ENCODE results near the gene HMHB1.

The HMHB1 gene

GRCh38 chr5:143812085-143812705 is at the start of gene HMHB1:
HMHB1 (plus strand) TSS chr5:143812161.
- DNase-seq, result no peak

- no peak for DNase-seq
These were observed 49.2 kb upstream of the HMHB1 start for GRCh38 chr5:143762636-143763220.

GRCh38 chr5:143767162-143767561 is 44.8 kb upstream of the HMHB1 start:
- no peak for DNase-seq

DNA sequence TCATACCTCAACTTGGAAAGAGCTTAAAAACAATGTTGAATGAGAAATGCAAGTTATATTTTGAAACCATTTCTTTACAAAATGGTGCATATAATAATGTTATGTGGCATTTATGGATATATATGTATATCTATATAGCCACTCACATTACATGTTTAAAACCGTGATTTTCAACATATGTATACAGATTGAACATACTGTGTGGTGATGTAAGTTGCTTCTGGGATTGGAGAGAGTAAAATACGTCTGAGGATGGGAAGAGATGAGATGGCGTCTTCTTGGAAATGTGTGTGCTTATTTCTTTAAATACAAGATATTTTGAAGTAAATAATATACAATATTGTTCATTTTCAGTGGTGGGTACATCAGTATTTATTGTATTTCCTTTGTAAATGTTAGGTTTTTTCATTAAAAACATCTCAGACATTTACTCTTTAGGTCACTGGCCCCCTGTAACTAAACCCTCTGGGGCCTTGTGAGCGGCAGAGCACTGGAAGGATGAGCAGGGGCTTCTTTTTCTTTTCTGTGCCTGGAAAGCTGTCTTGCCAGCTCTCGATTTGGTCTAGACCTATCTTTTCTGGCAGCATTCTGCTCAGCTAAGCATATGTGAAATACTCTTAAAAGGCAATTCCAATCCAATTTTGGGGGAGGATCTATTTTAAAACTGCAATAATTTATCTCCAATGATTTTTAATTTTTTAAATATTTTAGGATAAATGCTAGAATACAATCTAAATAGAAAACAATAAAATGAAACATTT is 42.8 kb upstream of the HMHB1 start:
- no peak for DNase-seq

GRCh38 chr5:143770450-143770849 is 41.5 kb upstream of the HMHB1 start:
- DNase-seq, result no peak

DNA sequence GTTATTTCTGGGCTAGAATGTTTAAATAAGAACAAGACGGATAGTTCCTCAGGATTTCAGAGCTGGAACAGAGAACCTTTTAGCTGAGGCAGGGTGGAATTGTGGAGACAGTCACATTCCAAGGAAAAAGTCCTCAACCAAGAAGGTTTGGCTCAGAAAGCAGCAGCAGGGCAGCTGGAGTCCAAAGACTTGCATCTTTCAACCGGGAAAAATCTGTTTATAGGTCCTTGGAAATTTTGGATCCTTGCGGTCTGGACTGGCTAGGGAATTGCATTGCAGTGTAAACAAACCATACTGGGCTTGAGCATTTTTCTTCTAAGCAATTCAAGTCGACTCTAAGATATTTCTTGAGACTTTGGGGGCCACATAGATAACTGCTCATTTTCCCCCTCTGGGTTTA is 40.8 kb upstream of the HMHB1 start:
- no peak for DNase-seq

DNA sequence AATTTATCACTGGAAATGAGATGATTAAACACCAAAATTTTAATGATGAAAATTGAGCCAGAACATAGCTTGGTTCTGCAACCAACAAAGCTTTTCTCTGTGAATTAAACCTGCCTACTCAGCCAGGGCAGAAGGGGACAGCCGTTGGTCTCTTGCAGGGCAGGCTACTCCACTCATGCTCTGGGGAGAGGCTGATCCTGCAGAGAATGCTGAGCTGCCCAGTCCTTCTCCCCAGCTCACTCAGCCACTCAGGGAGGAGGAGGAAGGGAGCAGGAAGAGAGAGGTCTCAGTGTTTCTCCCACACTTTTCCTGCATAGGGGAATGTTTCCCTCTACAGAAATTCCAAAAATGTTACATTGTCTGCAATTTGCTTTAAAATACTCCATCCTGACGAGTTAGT is 40.4 kb upstream of the HMHB1 start:
- DNase-seq, result no peak

- DNase-seq, result no peak
These were observed 39.3 kb upstream of the HMHB1 start for GRCh38 chr5:143772621-143773020.

GRCh38 chr5:143775258-143775657 is 36.7 kb upstream of the HMHB1 start:
- no peak for DNase-seq

- no peak for DNase-seq
These were observed 35.0 kb upstream of the HMHB1 start for GRCh38 chr5:143776951-143777350.

DNA sequence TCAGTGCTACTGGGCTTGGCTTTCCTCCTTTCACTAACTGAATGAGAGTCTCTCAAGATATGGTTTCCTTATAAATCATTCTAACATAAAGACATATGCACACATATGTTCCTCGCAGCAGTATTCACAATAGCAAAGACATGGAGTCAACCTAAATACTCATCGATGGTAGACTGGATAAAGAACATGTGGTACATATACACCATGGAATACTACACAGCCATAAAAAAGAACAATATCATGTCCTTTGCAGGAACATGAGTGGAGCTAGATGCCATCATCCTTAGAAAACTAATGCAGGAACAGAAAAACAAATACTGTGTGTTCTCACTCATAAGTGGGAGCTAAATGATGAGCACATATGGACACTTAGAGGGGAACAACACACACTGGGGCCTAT is 32.5 kb upstream of the HMHB1 start:
- no peak for DNase-seq

DNA sequence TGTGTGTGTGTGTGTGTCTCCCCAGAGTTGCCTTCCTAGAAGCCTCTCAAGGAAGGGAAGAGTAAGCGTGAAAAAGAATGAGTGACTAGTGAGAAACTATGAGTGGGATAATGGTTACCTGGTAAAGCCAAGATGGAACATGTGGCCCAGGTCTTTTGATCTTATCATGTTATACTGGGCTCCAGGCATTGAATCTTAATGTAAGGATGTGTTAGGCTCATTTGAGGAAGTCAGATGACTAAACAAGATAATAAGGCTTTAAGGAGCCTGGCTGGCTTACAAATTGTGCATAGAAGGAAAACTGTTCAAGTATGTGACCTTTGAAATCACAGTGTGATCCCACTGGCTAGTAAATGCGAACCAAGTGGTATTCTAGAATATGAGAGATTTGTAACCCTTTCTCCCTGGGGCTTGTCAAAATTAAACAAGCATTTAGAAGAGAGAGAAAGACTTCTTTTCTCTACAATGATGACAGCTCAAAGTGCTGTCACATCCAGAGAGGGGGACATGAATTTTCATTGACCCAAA is 29.9 kb upstream of the HMHB1 start:
- no peak for DNase-seq

- DNase-seq, result no peak
These were observed 29.2 kb upstream of the HMHB1 start for GRCh38 chr5:143782588-143783386.

- no peak for DNase-seq
These were observed 23.6 kb upstream of the HMHB1 start for GRCh38 chr5:143788401-143788800.

- DNase-seq, result no peak
These were observed 21.4 kb upstream of the HMHB1 start for GRCh38 chr5:143790457-143791112.

DNA sequence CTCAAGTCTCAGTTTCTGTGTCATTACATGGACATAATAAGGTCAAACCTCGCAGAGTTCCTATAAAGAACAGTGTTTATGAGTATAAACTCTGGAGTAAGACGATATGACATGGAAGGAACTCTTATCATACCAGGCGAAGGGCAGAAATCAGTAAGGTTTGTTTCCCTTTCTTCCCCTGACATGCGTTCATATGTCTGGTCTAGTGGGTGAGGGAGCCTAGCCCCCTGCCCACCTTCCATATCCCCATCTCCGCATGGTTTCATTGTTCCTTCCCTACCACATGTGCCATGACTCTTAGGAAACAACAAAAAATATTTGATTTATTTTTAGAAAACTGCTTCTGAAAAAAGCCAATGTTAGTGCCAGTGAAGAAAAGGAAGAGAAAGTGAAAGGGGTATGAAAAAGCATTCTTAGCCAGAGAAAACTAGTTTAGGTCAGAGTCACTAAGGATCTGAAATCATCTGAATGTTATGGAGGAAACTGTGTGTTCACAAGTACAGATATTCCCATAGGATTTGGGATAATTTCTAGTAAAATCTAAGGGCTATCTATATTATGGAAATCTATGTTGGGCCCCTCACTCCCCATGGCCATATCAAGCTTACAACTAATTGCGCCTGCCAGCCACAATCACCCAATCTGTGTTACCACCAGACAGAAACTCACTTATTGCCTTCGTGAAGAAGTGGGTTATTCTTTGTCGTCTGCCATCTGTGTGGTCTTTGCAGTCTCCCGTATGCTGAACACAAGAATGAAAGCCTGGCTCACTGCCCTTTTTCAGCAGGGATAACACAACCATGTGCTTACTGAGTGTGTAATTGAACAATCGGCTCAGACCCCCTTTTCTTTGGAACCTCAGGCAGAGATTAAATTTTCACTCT is 19.9 kb upstream of the HMHB1 start:
- no peak for DNase-seq

GRCh38 chr5:143793249-143793648 is 18.7 kb upstream of the HMHB1 start:
- no peak for DNase-seq

DNA sequence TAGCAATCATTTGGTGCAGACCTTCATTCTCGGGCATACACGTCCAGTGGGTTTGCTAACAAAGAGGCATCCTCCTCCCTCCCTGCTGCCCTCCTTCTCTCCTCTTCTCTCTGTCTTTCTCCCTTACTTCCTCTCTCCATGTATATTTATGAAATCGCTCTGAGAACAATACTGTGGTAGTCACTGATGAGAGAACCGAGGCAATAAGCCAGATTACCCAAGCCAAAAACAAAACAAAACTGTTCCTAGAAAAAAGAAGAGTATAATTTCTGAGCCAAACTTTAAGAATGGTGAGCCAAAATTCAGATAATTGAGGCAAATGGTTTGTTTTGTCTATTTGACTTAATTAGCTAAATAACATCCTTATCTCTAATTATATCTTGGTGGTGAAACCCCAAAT is 15.8 kb upstream of the HMHB1 start:
- no peak for DNase-seq

GRCh38 chr5:143796753-143797152 is 15.2 kb upstream of the HMHB1 start:
- no peak for DNase-seq

GRCh38 chr5:143800715-143801114 is 11.2 kb upstream of the HMHB1 start:
- no peak for DNase-seq

GRCh38 chr5:143801252-143801939 is 10.6 kb upstream of the HMHB1 start:
- DNase-seq, result no peak
